ENCODE data around the gene MED13L.

The MED13L gene

GRCh38 chr12:116277467-116278278 is at the start of gene MED13L:
MED13L (minus strand) TSS chr12:116277693; CDS start chr12:116277131, 562 bp downstream.
- Histone ChIP-seq H3K9ac (ENCODE audit: low read length) (peak within 1 kb of the TSS; percentile 70), H3K4me1 (ENCODE audit: control insufficient read depth, insufficient read depth, low read length) (peaks cover under 1% of the 10 kb centered on the region), H3K27me3 (ENCODE audit: control insufficient read depth, insufficient read depth, low read length) (no peaks in the 10 kb centered on the region), H3K4me3 (ENCODE audit: low read length) (peak within 1 kb of the TSS; percentile 34), H3K36me3 (ENCODE audit: control insufficient read depth, insufficient read depth, low read length) (no peaks in the 10 kb centered on the region), H3K9me3 (ENCODE audit: control insufficient read depth, low read length) (no peaks in the 10 kb centered on the region)

GRCh38 chr12:116325336-116325664 is 47.8 kb upstream of the MED13L start:
- Histone ChIP-seq H3K4me3 (ENCODE audit: low read length) (no peak overlapping the region), H3K9ac (ENCODE audit: low read length) (no peak overlapping the region), H3K4me1 (ENCODE audit: control insufficient read depth, insufficient read depth, low read length) (no peaks in the 10 kb centered on the region), H3K27me3 (ENCODE audit: control insufficient read depth, insufficient read depth, low read length) (no peaks in the 10 kb centered on the region), H3K9me3 (ENCODE audit: control insufficient read depth, low read length) (no peaks in the 10 kb centered on the region), H3K36me3 (ENCODE audit: control insufficient read depth, insufficient read depth, low read length) (no peaks in the 10 kb centered on the region)

GRCh38 chr12:116324654-116325335 is 47.3 kb upstream of the MED13L start:
- H3K9ac ChIP-seq (ENCODE audit: low read length): no peak overlapping the region
- no peak overlapping the region for H3K4me3 ChIP-seq (ENCODE audit: low read length)
- H3K27me3 ChIP-seq (ENCODE audit: control insufficient read depth, insufficient read depth, low read length): no peaks in the 10 kb centered on the region
- H3K36me3 ChIP-seq (ENCODE audit: control insufficient read depth, insufficient read depth, low read length): no peaks in the 10 kb centered on the region
- no peaks in the 10 kb centered on the region for H3K4me1 ChIP-seq (ENCODE audit: control insufficient read depth, insufficient read depth, low read length)
- H3K9me3 ChIP-seq (ENCODE audit: control insufficient read depth, low read length): no peaks in the 10 kb centered on the region

GRCh38 chr12:116323406-116324386 is 46.2 kb upstream of the MED13L start:
- H3K9me3 ChIP-seq (ENCODE audit: control insufficient read depth, low read length): no peaks in the 10 kb centered on the region
- H3K4me3 ChIP-seq (ENCODE audit: low read length): no peak overlapping the region
- H3K27me3 ChIP-seq (ENCODE audit: control insufficient read depth, insufficient read depth, low read length): peaks cover 11% of the 10 kb centered on the region
- H3K9ac ChIP-seq (ENCODE audit: low read length): no peak overlapping the region
- no peaks in the 10 kb centered on the region for H3K36me3 ChIP-seq (ENCODE audit: control insufficient read depth, insufficient read depth, low read length)
- peaks cover 9% of the 10 kb centered on the region for H3K4me1 ChIP-seq (ENCODE audit: control insufficient read depth, insufficient read depth, low read length)

- Histone ChIP-seq H3K27me3 (ENCODE audit: control insufficient read depth, insufficient read depth, low read length) (peaks cover 28% of the 10 kb centered on the region), H3K9me3 (ENCODE audit: control insufficient read depth, low read length) (no peaks in the 10 kb centered on the region), H3K9ac (ENCODE audit: low read length) (no peak overlapping the region), H3K4me3 (ENCODE audit: low read length) (no peak overlapping the region), H3K4me1 (ENCODE audit: control insufficient read depth, insufficient read depth, low read length) (peaks cover 18% of the 10 kb centered on the region), H3K36me3 (ENCODE audit: control insufficient read depth, insufficient read depth, low read length) (no peaks in the 10 kb centered on the region)
These were observed 44.4 kb upstream of the MED13L start for GRCh38 chr12:116321913-116322312.

DNA sequence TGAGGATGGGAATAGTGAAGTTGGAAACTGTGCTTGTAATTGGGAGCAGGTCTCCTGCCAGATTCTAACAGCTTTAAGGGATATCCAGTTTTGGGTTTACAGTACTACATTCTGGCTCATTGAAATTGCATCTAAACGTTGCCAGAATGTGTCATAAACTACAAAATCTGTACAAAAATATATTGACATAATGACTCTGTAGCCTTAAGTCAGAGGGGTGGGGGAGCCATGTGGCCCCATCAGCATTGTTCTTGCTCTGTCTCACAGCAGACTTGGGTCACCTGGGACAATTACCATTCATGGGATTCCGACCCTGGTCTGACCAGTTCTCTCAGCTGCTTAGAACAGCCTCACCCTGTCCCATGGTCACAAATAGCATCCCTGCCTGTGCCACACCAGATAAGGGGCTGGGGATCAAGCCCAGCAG is 43.3 kb upstream of the MED13L start:
- Histone ChIP-seq H3K9ac (ENCODE audit: low read length) (no peak overlapping the region), H3K4me1 (ENCODE audit: control insufficient read depth, insufficient read depth, low read length) (peaks cover 18% of the 10 kb centered on the region), H3K4me3 (ENCODE audit: low read length) (no peak overlapping the region), H3K9me3 (ENCODE audit: control insufficient read depth, low read length) (no peaks in the 10 kb centered on the region), H3K36me3 (ENCODE audit: control insufficient read depth, insufficient read depth, low read length) (no peaks in the 10 kb centered on the region), H3K27me3 (ENCODE audit: control insufficient read depth, insufficient read depth, low read length) (peaks cover 40% of the 10 kb centered on the region)

DNA sequence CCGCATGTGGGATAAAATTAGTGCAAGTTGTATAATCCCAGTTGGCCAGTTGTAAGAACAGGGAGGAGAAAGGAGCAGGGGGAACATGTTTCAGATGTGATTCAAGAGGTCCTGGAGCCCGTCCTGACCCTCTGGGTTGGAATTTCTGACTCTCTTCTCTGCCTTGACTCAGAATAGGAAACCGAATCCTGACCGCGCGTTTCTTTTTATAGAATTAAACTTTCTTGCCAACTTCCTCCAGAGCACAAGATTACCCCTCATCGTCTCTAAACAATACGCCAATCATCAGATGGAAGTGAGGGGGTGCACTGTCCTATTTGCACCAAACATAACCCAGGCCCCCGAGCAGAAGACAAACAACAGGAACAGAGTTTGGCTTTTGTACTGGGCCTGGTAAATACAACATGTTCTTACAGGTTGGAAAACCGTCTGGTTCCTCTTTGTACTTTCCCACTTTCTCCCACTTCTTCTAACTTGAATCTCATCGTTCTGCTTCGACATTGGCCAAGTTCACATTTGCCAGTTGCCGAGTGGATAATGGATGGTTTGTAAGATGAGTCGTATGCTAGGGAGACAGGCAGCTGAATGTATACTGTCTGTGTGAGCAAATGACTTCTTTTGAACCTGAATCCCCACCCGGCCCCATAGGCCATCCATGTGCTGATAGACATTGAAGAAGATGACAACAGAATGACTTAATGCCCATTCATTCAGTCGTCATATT is 42.6 kb upstream of the MED13L start:
- H3K9ac ChIP-seq (ENCODE audit: low read length): no peak overlapping the region
- H3K4me3 ChIP-seq (ENCODE audit: low read length): no peak overlapping the region

DNA sequence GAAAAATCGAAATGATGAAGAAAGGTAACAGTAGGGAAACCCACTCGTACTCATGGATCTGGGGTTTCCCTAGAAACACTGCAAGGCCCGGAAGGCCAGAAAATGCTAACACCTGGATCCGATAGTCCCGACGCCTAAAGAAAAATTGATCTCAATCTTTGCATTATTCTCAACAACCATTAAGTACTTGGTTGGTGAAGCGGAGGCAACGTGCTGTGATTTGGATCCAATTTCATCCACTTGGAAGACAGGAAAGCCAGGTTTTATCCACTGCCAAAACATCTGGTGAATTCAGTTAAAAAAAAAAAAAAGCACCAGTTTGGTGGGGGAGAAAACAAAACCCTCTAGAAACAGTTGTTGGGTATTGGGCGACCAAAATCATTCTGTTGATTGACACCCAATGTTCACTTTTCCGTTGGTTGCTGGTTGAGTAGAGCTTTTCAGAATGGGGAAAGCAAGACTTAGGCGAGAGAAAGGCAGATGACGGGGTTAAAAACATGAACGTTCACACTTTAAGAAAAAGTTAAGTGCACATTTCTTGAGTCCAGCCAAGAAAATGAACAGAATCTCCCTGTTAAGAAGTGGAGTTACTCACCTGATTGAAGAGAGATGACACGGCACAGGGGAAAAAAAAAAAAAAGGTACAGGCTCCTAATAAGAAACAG is 41.9 kb upstream of the MED13L start:
- Histone ChIP-seq H3K9me3 (ENCODE audit: control insufficient read depth, low read length) (no peaks in the 10 kb centered on the region), H3K36me3 (ENCODE audit: control insufficient read depth, insufficient read depth, low read length) (no peaks in the 10 kb centered on the region), H3K27me3 (ENCODE audit: control insufficient read depth, insufficient read depth, low read length) (peaks cover 51% of the 10 kb centered on the region), H3K9ac (ENCODE audit: low read length) (no peak overlapping the region), H3K4me1 (ENCODE audit: control insufficient read depth, insufficient read depth, low read length) (peaks cover 18% of the 10 kb centered on the region), H3K4me3 (ENCODE audit: low read length) (no peak overlapping the region)

More for the DNA sequence above, 42.6 kb upstream of the MED13L start:
- H3K36me3 ChIP-seq (ENCODE audit: control insufficient read depth, insufficient read depth, low read length): no peaks in the 10 kb centered on the region
- H3K27me3 ChIP-seq (ENCODE audit: control insufficient read depth, insufficient read depth, low read length): peaks cover 46% of the 10 kb centered on the region
- peaks cover 18% of the 10 kb centered on the region for H3K4me1 ChIP-seq (ENCODE audit: control insufficient read depth, insufficient read depth, low read length)
- H3K9me3 ChIP-seq (ENCODE audit: control insufficient read depth, low read length): no peaks in the 10 kb centered on the region

DNA sequence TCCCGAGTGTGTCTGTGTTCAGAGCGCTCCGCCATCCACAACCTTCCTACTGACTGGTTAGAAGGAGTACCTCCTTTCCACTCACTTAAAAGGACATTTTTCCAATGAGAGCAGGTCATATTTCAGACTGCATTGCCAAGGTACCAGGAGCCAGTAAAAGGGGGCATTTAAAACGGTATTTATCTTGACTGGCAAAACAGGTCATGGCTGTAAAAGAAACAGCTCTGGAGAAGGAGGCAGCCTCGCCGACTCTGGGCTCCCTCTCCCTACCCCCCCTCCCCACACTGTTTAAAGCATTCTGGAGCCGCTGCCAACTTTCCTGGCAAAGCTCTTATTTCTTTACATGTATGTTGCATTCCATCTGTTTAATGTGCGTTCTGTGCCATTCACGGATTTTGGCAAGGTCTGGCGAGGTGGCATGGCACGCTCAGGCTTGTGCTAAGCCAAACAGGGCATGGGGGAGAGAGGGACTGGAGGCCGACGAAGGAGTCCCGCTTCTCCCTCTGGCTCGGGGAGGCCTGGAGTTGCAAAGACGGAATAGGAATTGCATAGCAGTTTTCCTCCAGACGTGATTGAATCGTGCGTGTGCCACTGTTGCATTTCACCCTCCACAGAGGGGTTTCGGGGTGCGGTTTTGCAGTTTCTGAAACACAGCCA is 41.2 kb upstream of the MED13L start:
- Histone ChIP-seq H3K4me3 (ENCODE audit: low read length) (peak overlapping the region; percentile 14), H3K27me3 (ENCODE audit: control insufficient read depth, insufficient read depth, low read length) (peaks cover 56% of the 10 kb centered on the region), H3K4me1 (ENCODE audit: control insufficient read depth, insufficient read depth, low read length) (peaks cover 21% of the 10 kb centered on the region), H3K9me3 (ENCODE audit: control insufficient read depth, low read length) (no peaks in the 10 kb centered on the region), H3K9ac (ENCODE audit: low read length) (no peak overlapping the region), H3K36me3 (ENCODE audit: control insufficient read depth, insufficient read depth, low read length) (no peaks in the 10 kb centered on the region)

DNA sequence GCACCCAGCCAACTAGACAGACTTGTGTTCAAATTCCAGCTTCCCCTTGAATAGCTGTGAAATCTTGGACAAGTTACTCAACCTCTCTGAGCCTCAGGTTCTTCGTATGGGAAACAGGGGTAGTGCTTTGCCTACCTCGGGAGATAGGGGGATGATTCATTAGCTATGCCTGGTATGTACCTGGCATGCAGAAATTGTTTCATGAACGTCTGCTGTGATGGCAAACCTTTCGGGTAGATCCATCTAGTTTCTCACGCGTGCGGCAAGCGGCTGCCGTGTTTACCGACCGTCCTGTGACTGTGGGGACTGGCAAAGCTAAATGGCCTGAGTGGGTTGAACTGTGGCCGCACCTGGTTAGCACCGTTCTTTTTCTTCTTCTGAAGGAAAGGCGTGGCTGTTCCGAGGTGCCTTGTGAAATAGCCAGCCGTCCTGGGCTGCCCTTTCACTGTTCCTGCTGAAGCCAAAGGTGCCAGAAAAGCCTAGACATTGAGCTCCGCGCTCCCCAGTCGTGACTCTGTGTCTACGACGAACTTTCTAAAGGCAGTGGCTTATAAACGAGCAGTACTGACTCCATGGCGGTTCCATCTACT is 40.6 kb upstream of the MED13L start:
- H3K4me1 ChIP-seq (ENCODE audit: control insufficient read depth, insufficient read depth, low read length): peaks cover 25% of the 10 kb centered on the region
- H3K36me3 ChIP-seq (ENCODE audit: control insufficient read depth, insufficient read depth, low read length): no peaks in the 10 kb centered on the region
- peaks cover 56% of the 10 kb centered on the region for H3K27me3 ChIP-seq (ENCODE audit: control insufficient read depth, insufficient read depth, low read length)
- no peaks in the 10 kb centered on the region for H3K9me3 ChIP-seq (ENCODE audit: control insufficient read depth, low read length)
- H3K4me3 ChIP-seq (ENCODE audit: low read length): peak overlapping the region; percentile 14
- H3K9ac ChIP-seq (ENCODE audit: low read length): no peak overlapping the region

Measured in mucosa of stomach (tissue), 1 donor.